Liver (tissue), 9 donors: ENCODE data around the gene BRSK2. TPM values are rescaled to one million over a fixed set of nuclear protein-coding genes. Genes with fewer than 3 reads are reported as not detected.

Experiments used
- DNase-seq: peaks from one replicate; pipeline ENCODE4 v3.0.0-alpha.2; 2017; ENCODE audit warnings: low spot score
- H3K27ac ChIP-seq, 2 donors: one replicate each; pipeline ENCODE4 v1.7.0; 2013; ENCODE audit warnings: inconsistent platforms in 2 of 2, low read length in 2 of 2, control low read depth in 1 of 2, low read depth in 1 of 2, mild to moderate bottlenecking in 1 of 2
- H3K27me3 ChIP-seq, 4 donors: one replicate each; pipeline versions ENCODE4 v1.6.1 to v1.7.0; 2013; ENCODE audit warnings: low read length in 3 of 4, inconsistent platforms in 1 of 4, mild to moderate bottlenecking in 1 of 4, moderate library complexity in 1 of 4; ENCODE audit not compliant: control insufficient read depth in 4 of 4, insufficient read depth in 4 of 4
- H3K36me3 ChIP-seq, 4 donors: one replicate each; pipeline versions ENCODE4 v1.6.1 to v1.7.0; 2013; ENCODE audit warnings: low read length in 3 of 4, mild to moderate bottlenecking in 3 of 4, low read depth in 1 of 4, moderate library complexity in 1 of 4; ENCODE audit not compliant: control insufficient read depth in 4 of 4, insufficient read depth in 3 of 4
- H3K4me1 ChIP-seq, 4 donors: one replicate each; pipeline versions ENCODE4 v1.6.1 to v1.7.0; 2013; ENCODE audit warnings: low read length in 3 of 4, mild to moderate bottlenecking in 3 of 4, moderate library complexity in 1 of 4; ENCODE audit not compliant: control insufficient read depth in 4 of 4, insufficient read depth in 4 of 4
- H3K4me3 ChIP-seq, 3 donors: one replicate each; pipeline versions ENCODE4 v1.6.1 to v1.7.0; 2013; ENCODE audit warnings: low read length in 3 of 3, control low read depth in 1 of 3, low read depth in 1 of 3, mild to moderate bottlenecking in 1 of 3
- H3K9ac ChIP-seq, 2 donors: one replicate each; pipeline ENCODE4 v1.7.0; 2013; ENCODE audit warnings: low read length in 2 of 2, mild to moderate bottlenecking in 2 of 2, moderate library complexity in 2 of 2, control low read depth in 1 of 2, low read depth in 1 of 2
- H3K9me3 ChIP-seq, 4 donors: one replicate each; pipeline versions ENCODE4 v1.6.1 to v1.7.0; 2013; ENCODE audit warnings: low read length in 3 of 4; ENCODE audit not compliant: control insufficient read depth in 4 of 4
- EGR1 ChIP-seq, 2 donors: IDR thresholded peaks; 2 replicates each; pipeline ENCODE4 v1.6.1; 2016 to 2018; ENCODE audit warnings: antibody characterized with exemption in 2 of 2, low read depth in 2 of 2
- FOXA1 ChIP-seq: IDR thresholded peaks from 2 replicates; pipeline ENCODE4 v1.6.1; 2016; ENCODE audit warnings: antibody characterized with exemption
- GABPA ChIP-seq, 2 donors: IDR thresholded peaks in 1 of 2; conservative IDR thresholded peaks in 1 of 2; 2 replicates each; pipeline ENCODE4 v1.6.1; 2016; ENCODE audit warnings: antibody characterized with exemption in 2 of 2, mild to moderate bottlenecking in 1 of 2, moderate library complexity in 1 of 2
- HNF4A ChIP-seq, 2 donors: conservative IDR thresholded peaks; 2 replicates each; pipeline ENCODE4 v1.6.1; 2016; ENCODE audit warnings: antibody characterized with exemption in 2 of 2, mild to moderate bottlenecking in 2 of 2
- HNF4G ChIP-seq: IDR thresholded peaks from 2 replicates; pipeline ENCODE4 v1.6.1; 2016; ENCODE audit warnings: antibody characterized with exemption
- JUND ChIP-seq, 2 donors: IDR thresholded peaks; 2 replicates each; pipeline ENCODE4 v1.6.1; 2016; ENCODE audit warnings: antibody characterized with exemption in 2 of 2
- NR2F2 ChIP-seq: IDR thresholded peaks from 2 replicates; pipeline ENCODE4 v1.6.1; 2016; ENCODE audit warnings: antibody characterized with exemption
- RAD21 ChIP-seq, 2 donors: IDR thresholded peaks; 2 replicates each; pipeline ENCODE4 v1.6.1; 2016; ENCODE audit warnings: antibody characterized with exemption in 2 of 2, mild to moderate bottlenecking in 2 of 2
- REST ChIP-seq: IDR thresholded peaks from 2 replicates; pipeline ENCODE4 v1.6.1; 2016; ENCODE audit warnings: antibody characterized with exemption, mild to moderate bottlenecking
- SP1 ChIP-seq: IDR thresholded peaks from 2 replicates; pipeline ENCODE4 v1.6.1; 2018; ENCODE audit warnings: antibody characterized with exemption, mild to moderate bottlenecking
- TAF1 ChIP-seq: conservative IDR thresholded peaks from 2 replicates; pipeline ENCODE4 v1.6.1; 2016; ENCODE audit warnings: antibody characterized with exemption, mild to moderate bottlenecking
- YY1 ChIP-seq: IDR thresholded peaks from 2 replicates; pipeline ENCODE4 v1.6.1; 2016; ENCODE audit warnings: antibody characterized with exemption, mild to moderate bottlenecking
- WGBS: extraction: QIAGEN DNeasy Blood & Tissue Kit; methylation state at CpG from one replicate; pipeline ENCODE4 v1.1.7; 2013; 5-methylcytosine and 5-hydroxymethylcytosine counted together
- polyA plus RNA-seq, 2 donors: library from polyadenylated mRNA; stranded (reverse) in 1 of 2; unstranded in 1 of 2; fragments of 200-250 nt in 1 of 2; fragments of >200 nt in 1 of 2; fragmentation: Nextera tagmentation in 1 of 2; extraction: Ambion mirVana in 1 of 2; gene quantifications; one replicate each; pipeline versions ENCODE4 v1.2.1 to v1.2.3, GENCODE V29; 2013 to 2015
- total RNA-seq, 2 donors: library from RNA; depleted of rRNA; stranded (reverse); fragments of >200 nt; gene quantifications; one replicate each; pipeline ENCODE4 v1.2.3, GENCODE V29; 2014
- TF ChIP-seq, protein P1 (sequence below): IDR thresholded peaks from 2 replicates; pipeline ENCODE4 v1.6.1; 2016; ENCODE audit warnings: antibody characterized with exemption
- TF ChIP-seq, protein P2 (sequence below): IDR thresholded peaks from 2 replicates; pipeline ENCODE4 v1.6.1; 2016; ENCODE audit warnings: antibody characterized with exemption
- donor health status: healthy.
- donor health status: healthy.
- donor health status: healthy.
- donor health status: healthy.
- donor health status: healthy.

Gene BRSK2
- total and polyA plus RNA-seq, 4 donors = 0.05 to 0.17 TPM; not detected in 2

DNA sequence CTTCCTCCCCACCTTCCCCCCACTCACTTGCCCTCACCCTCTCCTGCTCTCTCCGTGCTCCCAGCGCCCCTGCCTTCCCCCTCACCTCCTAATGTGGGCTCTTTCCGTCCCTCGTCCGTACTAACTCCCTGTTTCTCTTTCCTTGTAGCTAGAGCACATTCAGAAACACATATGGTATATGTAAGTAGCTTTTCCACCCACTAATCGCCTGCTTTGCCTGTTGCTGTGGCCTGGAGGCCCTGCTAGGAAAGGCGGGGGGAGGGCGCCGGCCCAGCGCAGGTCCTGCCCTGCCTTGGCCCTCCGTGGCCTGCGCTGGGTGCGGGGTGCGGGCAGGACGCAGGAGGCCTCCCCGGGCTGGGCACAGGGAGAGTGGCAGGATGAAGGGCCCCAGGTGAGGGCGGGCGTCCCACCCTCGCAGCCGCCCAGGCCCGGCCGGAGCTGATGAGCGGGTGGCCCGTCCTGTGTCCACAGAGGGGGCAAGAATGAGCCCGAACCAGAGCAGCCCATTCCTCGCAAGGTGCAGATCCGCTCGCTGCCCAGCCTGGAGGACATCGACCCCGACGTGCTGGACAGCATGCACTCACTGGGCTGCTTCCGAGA, 55.2 kb downstream of the BRSK2 start:
- no peak overlapping the region for H3K9ac ChIP-seq
- no peak overlapping the region for H3K27ac ChIP-seq
- H3K4me3 ChIP-seq = no peak overlapping the region
- 78% methylated on average over 32 of the region's 32 CpGs for WGBS
- no peaks in the 10 kb centered on the region for H3K9me3 ChIP-seq
- no peaks in the 10 kb centered on the region for H3K36me3 ChIP-seq
- H3K27me3 ChIP-seq = no peaks in the 10 kb centered on the region
- TF ChIP-seq HNF4A (conservative IDR thresholded peaks at IDR 0.05) (no peak), TAF1 (no peak), EGR1 (IDR thresholded peaks at IDR 0.05; ENCODE audit: low read depth in 2 of 2) (no peak), NR2F2 (no peak), RAD21 (IDR thresholded peaks at IDR 0.05) (no peak), REST (no peak), SP1 (no peak), YY1 (no peak), HNF4G (no peak)
- TF ChIP-seq, protein P1, sequence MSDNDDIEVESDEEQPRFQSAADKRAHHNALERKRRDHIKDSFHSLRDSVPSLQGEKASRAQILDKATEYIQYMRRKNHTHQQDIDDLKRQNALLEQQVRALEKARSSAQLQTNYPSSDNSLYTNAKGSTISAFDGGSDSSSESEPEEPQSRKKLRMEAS = no peak
- TF ChIP-seq, protein P2, sequence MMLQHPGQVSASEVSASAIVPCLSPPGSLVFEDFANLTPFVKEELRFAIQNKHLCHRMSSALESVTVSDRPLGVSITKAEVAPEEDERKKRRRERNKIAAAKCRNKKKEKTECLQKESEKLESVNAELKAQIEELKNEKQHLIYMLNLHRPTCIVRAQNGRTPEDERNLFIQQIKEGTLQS = no peak
- H3K4me1 ChIP-seq = no peaks in the 10 kb centered on the region
- no peak for DNase-seq

DNA sequence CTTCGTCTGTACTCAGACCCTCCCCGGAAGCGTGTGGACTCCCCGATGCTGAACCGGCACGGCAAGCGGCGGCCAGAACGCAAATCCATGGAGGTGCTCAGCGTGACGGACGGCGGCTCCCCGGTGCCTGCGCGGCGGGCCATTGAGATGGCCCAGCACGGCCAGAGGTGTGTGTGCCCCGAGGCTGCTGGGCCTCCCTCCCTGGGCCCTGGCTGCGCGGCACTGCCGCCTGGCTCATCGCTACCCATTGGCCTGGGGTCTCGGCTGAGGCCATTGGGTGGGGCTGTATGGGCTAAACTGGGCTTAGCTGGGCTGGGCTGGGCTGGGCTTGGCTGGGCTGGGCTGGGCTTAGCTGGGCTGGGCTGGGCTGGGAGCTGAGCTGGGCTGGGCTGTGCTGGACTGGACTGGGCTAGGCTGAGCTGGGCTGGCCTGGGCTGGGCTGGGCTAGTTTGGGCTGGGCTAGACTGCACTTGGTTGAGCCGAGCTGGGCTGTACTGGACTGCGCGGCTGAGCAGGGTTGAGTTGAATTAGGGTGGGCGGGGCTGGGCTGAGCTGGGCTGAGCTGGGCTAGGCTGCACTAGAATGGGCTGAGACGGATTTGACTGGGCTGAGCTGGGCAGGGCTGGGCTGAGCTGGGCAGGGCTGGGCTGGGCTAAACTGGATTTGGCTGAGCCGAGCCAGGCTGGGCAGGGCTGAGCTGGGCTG, 56.2 kb downstream of the BRSK2 start:
- Histone ChIP-seq H3K36me3 (no peaks in the 10 kb centered on the region), H3K9me3 (no peaks in the 10 kb centered on the region), H3K4me1 (no peaks in the 10 kb centered on the region), H3K27ac (no peak overlapping the region), H3K27me3 (no peaks in the 10 kb centered on the region), H3K4me3 (no peak overlapping the region), H3K9ac (no peak overlapping the region)
- no peak for TF ChIP-seq FOXA1
- TF ChIP-seq JUND (IDR thresholded peaks at IDR 0.05) = no peak
- TF ChIP-seq YY1 = no peak
- no peak for TF ChIP-seq REST
- TF ChIP-seq NR2F2 = no peak
- no peak for TF ChIP-seq GABPA (IDR thresholded peaks at IDR 0.05 in 1 of 2, conservative IDR thresholded peaks at IDR 0.05 in 1 of 2)
- TF ChIP-seq HNF4G = no peak
- WGBS = 89% methylated on average over 30 of the region's 30 CpGs
- DNase-seq = no peak
